T follicular helper cell (primary cell): Measurements from ENCODE around the gene ELMO1.

Experiments
- DNase-seq: peaks from one replicate; pipeline ENCODE4 v3.0.0-alpha.2; 2020; ENCODE audit warnings: low read depth

ELMO1 gene

DNA sequence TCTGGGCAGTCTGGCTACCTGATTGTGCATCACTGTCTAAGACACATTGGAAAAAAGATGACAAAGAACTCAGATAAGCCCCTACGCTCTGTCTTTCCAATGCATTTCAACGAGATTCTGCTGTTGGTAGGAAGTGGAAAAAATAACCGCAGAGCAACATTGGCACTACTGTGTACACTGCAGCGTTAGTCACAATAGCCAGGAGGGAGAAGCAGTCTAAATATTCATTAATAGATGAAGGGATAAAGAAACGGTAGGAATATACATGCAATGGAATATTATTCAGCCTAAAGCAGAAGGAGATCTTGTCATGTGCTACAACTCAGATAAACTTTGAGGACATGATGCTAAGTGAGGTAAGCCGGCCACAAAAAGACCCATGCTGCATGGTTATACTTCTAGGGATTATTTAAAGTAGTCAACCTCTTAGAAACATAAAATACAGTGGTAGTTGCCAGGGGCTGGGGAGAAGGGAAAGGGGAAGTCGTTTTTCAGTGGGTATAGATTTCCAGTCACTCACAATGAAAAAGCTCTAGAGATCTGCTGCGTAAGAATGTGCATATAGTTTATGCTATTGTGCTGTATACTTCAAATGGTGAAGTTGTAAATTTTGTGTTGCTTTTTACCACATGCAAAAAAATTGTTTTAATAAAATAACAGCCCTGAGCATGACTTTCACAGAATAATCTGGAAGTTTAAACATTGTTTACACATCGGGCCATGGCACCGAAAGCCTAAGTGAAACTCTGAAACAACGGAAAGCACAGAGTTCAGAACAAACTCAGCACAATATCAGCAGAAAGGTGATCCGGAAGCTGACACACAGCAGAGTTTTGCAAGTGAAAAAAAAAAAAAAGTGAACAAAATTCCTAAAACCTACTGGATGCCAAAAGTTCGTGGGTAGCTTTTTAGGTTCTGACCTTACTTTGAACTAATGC lies 40.1 kb downstream of the ELMO1 start:
- peak; percentile 6 for DNase-seq

GRCh38 chr7:37405603-37406122 lies 43.0 kb downstream of the ELMO1 start:
- no peak for DNase-seq

DNA sequence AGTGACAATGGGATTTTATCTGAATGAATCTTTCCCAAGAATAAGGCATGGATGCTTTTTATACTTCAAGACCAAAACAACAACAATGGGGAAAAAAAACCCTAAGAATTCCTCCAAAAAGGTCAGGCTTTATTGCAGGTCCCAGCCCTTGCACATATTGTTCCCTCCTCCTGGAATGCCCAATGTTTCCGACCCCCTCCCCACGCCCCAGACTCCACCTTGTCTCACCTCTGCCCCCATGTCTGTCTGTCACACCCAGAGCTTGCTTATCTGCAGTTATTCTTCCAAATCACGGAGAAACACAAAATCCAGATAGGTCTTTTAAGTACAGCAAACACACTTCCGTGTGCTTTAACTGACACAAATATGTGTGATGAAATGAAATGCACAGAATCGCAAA lies 43.5 kb downstream of the ELMO1 start:
- DNase-seq: no peak

- DNase-seq: no peak
Measured at GRCh38 chr7:37399876-37400421, 48.7 kb downstream of the ELMO1 start.

GRCh38 chr7:37398403-37398802 lies 50.3 kb downstream of the ELMO1 start:
- DNase-seq: no peak

DNA sequence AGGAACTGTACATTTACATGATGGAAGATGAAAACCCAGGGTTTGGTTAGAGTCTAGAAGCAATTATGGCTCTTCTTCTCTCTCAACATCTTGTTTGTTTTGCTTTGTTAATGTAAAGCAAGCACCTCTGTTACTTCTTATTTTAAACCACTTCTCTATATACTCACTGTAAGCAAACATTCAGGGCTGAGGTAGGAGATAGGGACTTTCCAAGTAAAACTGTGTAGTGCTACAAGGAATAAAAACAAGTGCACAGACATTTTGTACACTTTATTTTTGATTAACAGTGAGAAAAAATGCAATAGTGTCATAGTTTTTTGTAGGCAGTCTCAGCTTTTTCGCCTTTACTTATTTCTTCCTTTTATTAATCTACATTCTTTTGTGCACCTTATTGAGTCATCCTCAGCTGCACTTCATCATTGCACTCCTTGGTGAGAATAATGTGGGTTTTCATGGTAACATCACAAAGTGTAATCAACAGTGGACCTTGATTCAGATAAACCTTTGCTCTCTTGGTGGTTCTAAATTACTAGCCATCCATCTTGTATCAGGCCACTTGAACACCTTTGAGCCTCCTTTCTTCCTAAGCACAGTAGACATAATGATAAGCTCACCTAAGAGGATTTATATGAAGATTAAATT lies 52.9 kb downstream of the ELMO1 start:
- DNase-seq: no peak

- no peak for DNase-seq
Measured at GRCh38 chr7:37394158-37394557, 54.5 kb downstream of the ELMO1 start.

- DNase-seq: no peak
Measured at GRCh38 chr7:37393476-37393875, 55.2 kb downstream of the ELMO1 start.

DNA sequence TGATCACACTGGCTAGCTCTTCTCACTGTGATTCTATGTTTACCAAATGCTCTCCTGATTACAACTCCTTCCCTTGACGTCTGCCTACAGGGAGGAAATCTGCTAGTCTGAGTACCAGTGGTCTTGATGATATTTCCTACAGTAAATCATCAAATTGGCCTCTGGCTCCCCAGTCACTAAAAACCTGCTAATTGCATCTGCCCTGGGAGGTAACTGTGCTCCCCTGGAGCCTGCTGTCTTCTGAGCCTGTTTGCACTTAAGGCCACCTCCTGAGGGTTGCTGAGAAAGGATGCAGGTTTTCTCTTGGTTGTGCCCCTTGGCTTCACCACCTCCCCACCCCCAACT lies 56.0 kb downstream of the ELMO1 start:
- DNase-seq: no peak

DNA sequence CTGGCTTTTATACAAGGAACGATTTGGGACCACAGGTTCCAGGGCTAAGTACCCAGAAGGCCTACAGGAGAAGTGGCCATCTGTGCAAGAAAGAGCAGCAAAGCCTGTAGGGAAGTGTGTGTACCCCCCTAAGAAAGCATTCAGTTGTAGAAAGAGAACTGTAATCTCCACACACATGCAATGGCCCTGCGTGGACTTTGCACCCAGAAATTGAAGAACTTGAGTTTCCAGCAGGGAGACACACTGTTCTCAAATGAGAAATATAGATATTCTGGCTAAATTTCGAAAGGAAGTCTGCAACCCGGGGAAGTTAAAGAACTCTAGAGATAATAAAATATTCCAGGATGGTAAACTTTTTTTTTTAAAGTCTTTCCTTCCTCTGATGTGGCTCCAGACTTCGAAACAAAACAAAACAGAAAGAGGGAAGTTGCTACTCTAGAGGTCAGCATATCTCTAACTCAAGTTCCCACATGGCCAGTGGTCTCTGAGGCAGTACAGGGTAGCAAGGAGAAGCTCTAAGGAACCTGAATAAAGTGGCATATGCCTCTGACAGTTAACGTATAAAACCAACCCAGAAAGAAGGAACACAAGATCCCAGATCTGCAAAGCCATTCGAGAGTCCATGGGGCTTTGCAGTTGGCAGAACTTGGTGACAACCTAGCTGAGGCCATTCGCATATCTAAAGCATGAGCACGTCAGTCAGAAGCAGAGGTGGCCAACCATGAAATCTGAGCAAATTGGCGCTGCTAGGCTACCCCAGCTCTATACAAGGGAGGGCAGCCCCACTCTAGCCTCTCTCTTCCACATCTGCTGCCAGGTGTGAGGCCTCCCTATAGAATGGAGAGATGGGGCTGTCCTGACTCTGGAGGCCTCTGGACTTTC lies 56.6 kb downstream of the ELMO1 start:
- no peak for DNase-seq

DNA sequence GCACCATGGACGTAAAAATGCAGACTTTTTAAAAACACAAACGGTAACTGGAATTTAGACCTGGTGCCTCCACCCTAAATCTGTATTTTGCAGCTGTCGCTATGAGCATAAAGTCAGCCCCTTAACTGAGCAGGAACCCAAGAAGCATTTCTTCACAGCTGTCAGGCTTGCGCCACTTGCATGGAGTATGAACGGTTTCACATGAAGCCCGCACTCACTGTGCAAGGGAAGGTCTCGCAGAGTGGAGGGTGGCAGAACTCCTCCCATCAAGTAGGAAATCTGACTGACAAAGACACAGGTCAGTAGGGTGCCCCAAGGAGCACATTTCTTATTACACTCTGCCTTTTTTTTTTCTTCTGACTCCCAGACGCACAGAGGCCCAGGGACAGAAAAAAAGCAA lies 58.5 kb downstream of the ELMO1 start:
- no peak for DNase-seq

DNA sequence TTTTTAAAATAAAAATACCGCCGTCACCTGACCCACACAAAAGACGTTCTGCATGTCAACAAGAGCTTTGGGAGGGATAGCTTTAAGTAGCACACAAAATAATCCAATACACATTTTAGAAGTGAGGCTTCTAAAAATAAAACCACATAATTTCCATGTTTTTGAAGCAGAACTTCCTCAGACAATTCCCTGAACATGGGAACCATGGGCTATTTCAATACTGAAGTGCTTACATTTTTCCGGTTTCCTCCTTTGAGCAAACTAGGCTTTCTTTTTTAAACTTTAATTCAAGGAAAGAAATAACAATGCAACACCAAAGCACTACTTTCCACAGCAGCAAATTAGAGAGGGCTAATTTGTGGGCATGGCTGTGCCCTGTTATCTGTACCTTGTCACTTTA lies 59.9 kb downstream of the ELMO1 start:
- no peak for DNase-seq

DNA sequence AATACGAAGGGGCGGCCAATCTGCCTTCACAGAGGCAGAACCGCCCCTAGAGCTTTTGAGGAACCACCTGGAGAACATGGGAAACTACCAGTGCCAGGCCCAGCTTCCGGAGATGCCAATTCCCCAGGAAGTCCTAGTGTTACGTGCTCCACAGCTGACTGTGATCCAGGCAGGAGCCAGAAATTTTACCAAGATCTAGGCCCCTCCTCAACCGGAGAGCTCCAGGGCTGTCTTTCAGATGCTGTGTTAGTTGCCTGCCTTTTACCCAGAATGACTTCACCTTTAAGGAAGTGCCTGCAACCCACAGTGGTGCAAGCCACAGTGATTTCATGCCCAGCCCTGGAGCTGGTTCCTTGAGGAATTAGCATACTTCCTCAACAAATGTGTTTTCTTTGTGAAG lies 62.9 kb downstream of the ELMO1 start:
- DNase-seq: no peak

GRCh38 chr7:37382546-37383088 lies 66.0 kb downstream of the ELMO1 start:
- no peak for DNase-seq

DNA sequence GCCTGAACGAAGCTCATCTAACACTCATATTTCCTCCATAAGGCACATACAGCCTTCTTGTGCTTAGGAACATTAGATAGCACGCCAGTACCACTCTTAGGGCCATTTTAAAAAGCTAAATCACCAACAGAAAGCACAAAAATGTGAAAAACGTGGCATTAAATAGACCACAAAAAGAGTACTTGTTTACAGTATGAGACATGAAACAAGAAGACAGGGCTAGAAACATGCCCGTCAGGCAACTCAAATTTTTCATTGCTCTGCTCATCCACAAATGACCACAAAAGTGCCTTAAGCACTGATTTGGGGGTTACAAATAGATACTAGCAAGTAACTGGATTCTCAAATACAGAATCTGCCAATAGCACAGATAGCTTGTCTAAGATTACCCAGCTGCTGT lies 67.8 kb downstream of the ELMO1 start:
- no peak for DNase-seq

DNA sequence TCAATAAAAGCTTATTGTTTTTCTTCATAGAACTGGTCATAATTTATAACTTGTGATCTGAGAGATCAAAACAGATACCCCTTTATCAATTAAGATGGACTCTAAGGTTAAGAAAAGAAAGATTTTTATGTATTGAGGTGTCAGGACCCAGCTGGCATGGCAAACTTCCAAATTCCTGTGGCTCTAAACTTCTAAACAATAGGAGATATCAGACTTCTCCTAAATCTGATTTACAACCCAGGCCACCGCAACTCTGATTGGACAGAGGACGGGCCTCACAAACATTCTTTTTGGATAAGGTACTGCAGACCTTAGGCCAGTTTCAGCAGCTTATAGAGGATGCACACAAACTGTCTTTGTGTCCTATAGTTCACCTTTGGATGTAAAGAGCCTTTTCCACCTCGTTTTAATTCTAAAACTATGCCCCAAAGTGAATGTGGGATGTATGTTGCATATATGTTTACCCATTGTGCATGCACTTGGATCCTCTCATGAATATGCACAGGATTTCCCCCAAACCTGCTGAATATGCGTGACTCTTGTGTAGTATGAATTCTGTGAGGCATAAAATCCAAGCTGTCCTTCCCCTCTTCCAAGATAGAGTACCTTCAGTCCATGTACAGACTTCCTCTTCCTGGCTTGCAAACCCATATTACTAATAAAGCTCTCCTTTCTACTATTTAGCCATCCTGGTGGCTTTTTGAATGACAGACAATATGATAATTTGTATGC lies 69.0 kb downstream of the ELMO1 start:
- DNase-seq: no peak

GRCh38 chr7:37377231-37377630 lies 71.4 kb downstream of the ELMO1 start:
- DNase-seq: no peak

DNA sequence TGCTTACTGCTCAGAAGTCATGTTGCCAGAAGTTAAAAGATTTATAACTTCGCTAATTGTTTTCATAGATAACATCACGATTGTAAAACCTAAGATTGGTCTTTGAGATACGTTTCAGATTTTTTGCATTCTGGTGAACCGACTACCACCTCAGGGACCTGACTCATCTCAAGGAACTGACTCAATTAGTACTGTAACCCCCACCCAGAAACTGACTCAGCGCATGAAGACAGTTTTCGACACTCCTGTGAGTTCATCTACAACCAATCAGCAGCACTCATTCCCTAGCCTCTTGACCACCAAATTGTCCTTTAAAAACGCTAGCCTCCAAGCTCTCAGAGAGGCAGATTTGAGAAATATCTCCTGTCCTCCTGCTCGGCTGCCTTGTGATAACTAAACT lies 72.3 kb downstream of the ELMO1 start:
- no peak for DNase-seq

GRCh38 chr7:37372750-37373149 lies 75.9 kb downstream of the ELMO1 start:
- no peak for DNase-seq

- no peak for DNase-seq
Measured at GRCh38 chr7:37371755-37372154, 76.9 kb downstream of the ELMO1 start.

DNA sequence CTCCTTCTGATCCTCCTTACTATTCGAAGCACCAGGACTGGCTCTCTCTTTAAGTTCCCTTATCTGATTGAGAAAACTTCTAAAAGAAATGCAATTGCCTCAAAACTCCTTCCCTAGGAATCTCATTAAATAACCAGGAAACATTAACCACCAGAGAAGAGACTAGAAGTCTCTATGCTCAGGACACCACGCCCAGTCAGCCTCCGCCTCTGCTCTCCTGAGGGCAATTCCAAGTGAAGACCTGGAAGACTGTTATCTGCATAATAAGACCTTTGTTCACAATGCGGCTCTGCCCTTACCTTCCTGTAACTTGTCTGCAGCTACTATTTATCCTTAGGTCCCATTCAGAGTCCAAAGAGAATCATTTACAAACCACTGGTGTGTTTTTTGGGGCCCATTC lies 78.8 kb downstream of the ELMO1 start:
- no peak for DNase-seq
